H7 (cell line): ENCODE measurements around the gene ZNF792. TPM values are rescaled to one million over a fixed set of nuclear protein-coding genes. Genes with fewer than 3 reads are reported as not detected.
"Not testable (repeated sequence)": the region's sequence is repeated elsewhere in the genome, so short reads cannot be mapped to it uniquely, and the experiment has no call there.

ENCODE experiments used
- DNase-seq: peaks from one replicate; pipeline ENCODE4 v3.0.0; 2012
- H3K27me3 ChIP-seq: 2 replicates; pipeline ENCODE4 v1.6.0; 2011; ENCODE audit warnings: mild to moderate bottlenecking, low read length; ENCODE audit not compliant: control insufficient read depth, insufficient read depth
- H3K36me3 ChIP-seq: replicated peaks from 2 replicates; pipeline ENCODE4 v1.5.1; 2011; ENCODE audit warnings: low read length; ENCODE audit not compliant: control insufficient read depth, insufficient read depth
- H3K4me3 ChIP-seq: 2 replicates; pipeline ENCODE4 v1.5.1; 2011; ENCODE audit warnings: low read depth, mild to moderate bottlenecking, control low read depth, low read length, moderate library complexity; ENCODE audit not compliant: insufficient read depth
- total RNA-seq: library from RNA; depleted of rRNA; stranded (reverse); fragments of >200 nt; shearing (Covaris generic); gene quantifications from 2 replicates; pipeline ENCODE4 v1.2.3, GENCODE V29; 2014

Gene ZNF792
- total RNA-seq, 1 experiment from 2014 or later = 18.0 TPM

- Histone ChIP-seq H3K4me3 (no peak overlapping the region), H3K27me3 (no peaks in the 10 kb centered on the region), H3K36me3 (no peaks in the 10 kb centered on the region; the same call in 1 of the 2 replicates)
- DNase-seq = no peak
Observed at GRCh38 chr19:34990578-34991192, 26.7 kb upstream of the ZNF792 start.

DNA sequence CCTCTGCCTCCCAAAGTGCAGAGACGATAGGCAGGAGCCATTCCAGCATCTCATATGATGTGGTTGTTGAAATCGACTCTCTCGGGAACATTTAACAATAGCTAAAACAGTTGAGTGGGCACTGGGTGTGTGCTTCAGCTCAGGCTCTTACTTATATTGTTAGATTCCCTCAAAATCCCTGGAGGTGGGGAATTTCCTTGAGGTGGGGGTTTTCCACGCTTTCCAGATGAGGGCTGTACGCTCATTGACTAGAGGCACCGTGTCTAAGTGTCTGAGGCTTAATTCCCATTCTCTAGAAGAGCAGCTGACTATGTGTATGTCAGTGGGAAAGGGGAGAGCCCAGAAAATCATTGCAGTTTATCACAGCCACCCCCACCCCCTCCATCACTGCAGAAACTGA is 25.3 kb upstream of the ZNF792 start:
- no peaks in the 10 kb centered on the region for H3K27me3 ChIP-seq
- H3K36me3 ChIP-seq = no peaks in the 10 kb centered on the region; the same call in 1 of the 2 replicates
- DNase-seq = no peak
- no peak overlapping the region for H3K4me3 ChIP-seq

DNA sequence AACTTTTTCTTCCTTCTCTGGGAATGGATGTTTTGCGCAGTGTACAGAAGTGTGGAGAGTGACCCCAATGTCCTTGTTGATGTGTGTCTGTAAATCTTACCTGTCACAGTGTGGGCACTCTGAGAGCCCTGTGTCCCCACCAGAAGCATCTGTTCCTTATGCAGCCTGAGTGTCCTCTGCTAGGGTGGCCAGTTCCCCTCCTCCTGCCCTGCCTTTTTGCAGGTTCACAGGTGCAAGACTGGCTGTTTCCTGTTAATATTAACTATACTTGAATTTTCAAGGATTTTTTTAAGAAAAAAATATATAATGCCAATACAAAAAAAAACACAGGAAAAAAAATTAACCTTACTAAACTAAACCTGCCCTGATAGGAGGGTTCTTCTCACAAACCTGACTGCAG is 24.1 kb upstream of the ZNF792 start:
- DNase-seq = no peak
- Histone ChIP-seq H3K27me3 (no peaks in the 10 kb centered on the region), H3K4me3 (no peak overlapping the region), H3K36me3 (no peaks in the 10 kb centered on the region; the same call in 1 of the 2 replicates)

DNA sequence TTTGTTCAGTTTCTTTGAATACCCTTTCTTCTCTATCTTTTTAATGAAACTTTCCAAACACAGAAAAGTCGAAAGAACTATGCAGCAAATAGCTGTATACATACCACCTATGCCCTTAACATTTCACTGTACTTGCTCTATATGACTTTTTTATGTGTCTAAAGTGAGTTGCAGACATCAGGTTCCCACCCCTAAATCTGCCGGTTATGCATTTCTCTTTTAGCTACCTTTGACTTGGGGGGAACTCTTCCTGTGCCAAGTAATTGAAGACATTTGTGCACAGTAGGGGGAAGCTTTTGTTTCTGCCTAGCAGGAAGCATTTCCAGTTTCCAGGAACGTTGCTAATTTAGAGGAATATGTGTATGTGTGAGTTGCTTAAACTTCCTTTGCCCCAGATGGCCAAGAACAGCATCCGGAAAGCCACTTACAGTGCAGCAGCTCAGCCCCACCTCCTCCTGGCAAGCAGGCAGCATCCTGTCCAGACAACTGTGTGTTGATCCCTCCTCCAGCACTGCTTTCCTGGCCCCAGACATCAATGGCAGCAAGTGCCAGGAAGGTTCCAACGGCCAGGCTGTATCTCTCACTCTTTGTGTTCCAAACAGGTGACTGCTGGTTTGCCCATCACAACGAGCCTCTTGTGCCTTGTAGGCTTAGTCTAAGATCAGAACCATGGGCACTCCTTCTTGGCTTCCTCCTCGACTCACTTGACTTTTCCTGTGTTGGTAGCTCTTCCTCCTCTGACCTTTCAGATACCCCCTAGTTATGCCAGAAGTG is 21.4 kb upstream of the ZNF792 start:
- H3K36me3 ChIP-seq = no peaks in the 10 kb centered on the region
- no peaks in the 10 kb centered on the region for H3K27me3 ChIP-seq
- DNase-seq = peak; percentile 64
- no peak overlapping the region for H3K4me3 ChIP-seq

DNA sequence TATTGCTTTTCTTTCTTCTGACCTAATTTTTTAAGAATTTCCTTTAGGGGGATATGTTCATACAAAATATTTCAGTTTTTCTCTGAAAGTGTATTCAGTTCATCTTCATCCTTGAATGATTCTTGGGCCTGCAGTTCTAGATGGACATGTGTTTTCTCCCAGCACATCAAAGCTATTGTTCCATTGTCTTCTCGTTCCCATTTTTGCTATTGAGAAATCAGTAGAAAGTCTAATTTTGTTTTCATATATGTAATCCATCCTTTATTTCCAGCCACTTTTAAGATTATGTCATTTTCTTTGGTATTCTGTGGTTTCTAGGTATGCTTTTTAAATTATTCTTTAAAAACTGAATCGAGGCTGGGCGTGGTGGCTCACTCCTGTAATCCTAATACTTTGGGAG is 20.3 kb upstream of the ZNF792 start:
- no peaks in the 10 kb centered on the region for H3K27me3 ChIP-seq
- H3K36me3 ChIP-seq = no peaks in the 10 kb centered on the region
- no peak for DNase-seq
- H3K4me3 ChIP-seq = no peak overlapping the region

DNA sequence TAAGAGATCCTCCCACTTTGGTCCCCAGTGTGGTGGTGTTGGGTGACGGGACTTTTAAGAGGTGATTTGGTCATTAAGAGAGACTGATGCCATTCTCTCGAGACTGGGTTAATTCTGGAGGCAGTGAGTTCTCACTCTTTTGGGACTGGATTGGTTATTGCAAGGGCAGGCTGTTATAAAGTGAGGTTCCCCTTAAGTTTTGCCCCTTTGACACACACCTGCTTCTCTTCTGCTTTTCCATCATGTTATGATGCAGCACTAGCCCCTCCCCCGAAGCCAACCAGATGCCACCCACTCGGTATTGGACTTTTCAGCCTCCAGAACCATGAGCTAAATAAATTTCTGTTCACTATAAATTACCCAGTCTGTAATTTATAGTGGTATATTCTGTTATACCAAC is 19.8 kb upstream of the ZNF792 start:
- H3K27me3 ChIP-seq = no peaks in the 10 kb centered on the region
- no peaks in the 10 kb centered on the region for H3K36me3 ChIP-seq
- no peak for DNase-seq
- H3K4me3 ChIP-seq = no peak overlapping the region

DNA sequence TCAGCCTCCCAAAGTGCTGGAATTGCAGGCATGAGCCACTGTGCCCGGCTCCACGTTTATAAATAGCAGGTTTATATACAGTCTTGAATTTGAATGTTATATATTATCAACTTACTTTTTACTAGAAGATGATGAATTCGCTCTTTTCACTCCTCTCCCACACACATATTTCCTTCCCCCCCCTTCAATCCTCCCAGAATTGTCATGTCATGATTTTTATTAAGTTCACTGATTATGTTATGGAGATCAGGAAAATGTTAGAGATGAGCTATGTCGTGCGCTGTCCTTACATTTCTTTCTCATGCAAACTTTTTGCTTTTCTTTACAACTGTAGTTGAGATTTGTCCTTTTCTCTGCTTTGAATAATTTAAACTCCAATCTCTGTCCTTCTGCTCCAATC is 18.2 kb upstream of the ZNF792 start:
- Histone ChIP-seq H3K36me3 (no peaks in the 10 kb centered on the region), H3K4me3 (no peak overlapping the region), H3K27me3 (no peaks in the 10 kb centered on the region)
- no peak for DNase-seq

DNA sequence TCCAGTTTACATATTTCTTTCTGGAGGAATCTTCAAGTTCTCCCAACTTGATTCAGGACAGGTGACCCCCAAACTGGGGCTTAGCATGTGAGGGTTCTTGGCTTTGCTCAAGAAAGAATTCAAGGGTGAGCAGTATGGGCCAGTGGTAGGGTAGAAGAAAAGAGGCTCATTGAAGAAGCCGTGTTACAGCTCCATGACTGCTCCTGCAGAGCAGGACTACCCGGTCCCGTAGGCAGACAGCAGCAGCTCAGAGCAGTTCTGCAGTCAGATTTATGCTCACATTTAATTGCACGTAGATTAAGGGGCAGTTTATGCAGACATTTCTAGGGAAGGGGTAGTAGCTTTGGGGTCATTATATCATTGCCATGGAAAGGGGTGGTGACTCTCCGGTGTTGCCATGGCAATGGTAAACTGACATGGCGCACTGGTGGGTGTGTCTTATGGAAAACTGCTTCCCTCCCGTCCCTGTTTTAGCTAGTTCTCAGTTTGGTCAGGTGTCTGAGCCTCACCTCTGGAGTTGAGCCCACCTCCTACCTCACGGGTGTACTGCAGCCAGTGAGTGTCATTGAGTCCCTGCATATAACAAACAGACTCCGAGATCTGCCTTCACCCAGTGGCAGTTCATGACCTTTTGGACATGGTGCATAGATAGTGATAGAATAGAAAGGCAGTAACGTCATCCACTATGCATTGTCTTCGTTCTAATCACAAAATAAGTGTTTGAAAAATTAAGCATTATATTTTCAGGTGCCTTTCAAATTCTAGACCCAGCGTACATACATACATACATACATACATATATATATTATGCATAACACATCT is 16.0 kb upstream of the ZNF792 start:
- Histone ChIP-seq H3K27me3 (no peaks in the 10 kb centered on the region), H3K36me3 (no peaks in the 10 kb centered on the region), H3K4me3 (no peak overlapping the region)
- DNase-seq = no peak

DNA sequence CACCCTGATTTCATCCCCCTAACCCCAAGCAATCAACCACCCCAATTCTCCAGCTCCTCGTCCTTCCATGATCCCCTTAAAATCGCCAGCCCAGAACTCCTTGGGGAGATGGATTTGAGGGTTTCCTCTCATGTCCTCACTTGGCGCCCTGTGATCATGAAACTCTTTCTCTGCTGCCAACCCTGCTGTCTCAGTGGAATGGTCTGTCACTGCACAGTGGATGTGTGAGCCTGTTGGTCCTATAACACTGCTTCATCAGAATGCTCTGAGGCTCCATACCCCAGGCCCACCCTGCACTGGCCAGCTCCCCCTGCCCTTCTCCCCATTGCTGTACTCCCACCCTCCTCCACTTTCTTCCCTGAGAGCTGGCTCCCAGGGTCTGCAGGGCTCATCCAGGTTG is 12.6 kb upstream of the ZNF792 start:
- no peak overlapping the region for H3K4me3 ChIP-seq

GRCh38 chr19:34975056-34975455 is 11.0 kb upstream of the ZNF792 start:
- no peaks in the 10 kb centered on the region for H3K36me3 ChIP-seq
- no peak overlapping the region for H3K4me3 ChIP-seq
- no peak for DNase-seq
- H3K27me3 ChIP-seq = no peaks in the 10 kb centered on the region

More for the DNA sequence above, 12.6 kb upstream of the ZNF792 start:
- no peaks in the 10 kb centered on the region for H3K36me3 ChIP-seq
- no peak for DNase-seq
- H3K27me3 ChIP-seq = no peaks in the 10 kb centered on the region

DNA sequence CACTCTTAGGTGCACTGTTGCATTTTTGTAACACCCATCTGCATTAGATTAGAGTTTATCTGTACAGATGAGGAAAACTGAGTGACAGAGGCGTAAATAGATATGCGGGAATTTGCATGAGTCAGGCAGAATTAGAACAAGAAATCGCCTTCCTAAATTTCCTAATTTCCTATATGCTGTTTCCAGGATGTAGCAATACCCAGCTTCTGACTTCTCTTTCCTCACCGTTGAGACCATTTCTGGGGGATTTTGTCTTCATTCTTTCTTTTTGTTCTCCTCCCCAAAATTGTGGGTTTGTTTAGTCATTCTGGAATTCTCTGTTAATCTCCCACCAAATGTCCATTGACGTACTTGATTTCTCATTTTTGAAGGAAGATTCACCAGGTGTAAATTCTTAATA is 10.6 kb upstream of the ZNF792 start:
- Histone ChIP-seq H3K4me3 (no peak overlapping the region), H3K27me3 (no peaks in the 10 kb centered on the region), H3K36me3 (no peaks in the 10 kb centered on the region)
- DNase-seq = no peak

DNA sequence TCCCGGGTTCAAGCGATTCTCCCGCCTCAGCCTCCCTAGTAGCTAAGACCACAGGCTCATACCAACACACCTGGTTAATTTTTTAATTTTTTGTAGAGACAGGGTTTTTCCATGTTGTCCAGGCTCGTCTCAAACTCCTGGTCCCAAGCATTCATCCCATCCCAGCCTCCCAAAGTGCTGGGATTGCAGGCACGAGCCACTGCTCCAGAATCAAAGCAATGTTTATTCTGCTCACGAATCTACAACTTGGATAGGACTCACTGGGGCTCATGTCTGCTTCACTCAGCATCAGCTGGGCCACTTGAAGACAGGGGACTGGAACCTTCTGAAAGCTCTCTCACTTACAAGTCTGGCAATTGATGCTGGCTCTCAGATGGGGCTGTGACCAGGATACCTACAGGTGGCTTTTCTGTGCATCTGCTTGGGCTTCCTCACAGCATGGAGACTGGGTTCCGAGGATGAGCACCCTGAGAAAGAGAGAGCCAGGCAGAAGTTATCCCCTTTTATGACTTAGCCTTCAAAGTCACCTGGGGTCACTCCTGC is 8.2 kb upstream of the ZNF792 start:
- no peak for DNase-seq
- no peak overlapping the region for H3K4me3 ChIP-seq
- no peaks in the 10 kb centered on the region for H3K36me3 ChIP-seq
- no peaks in the 10 kb centered on the region for H3K27me3 ChIP-seq

- not testable (repeated sequence) for H3K4me3 ChIP-seq, DNase-seq, H3K27me3 ChIP-seq, H3K36me3 ChIP-seq
Observed at GRCh38 chr19:34970185-34970780, 6.3 kb upstream of the ZNF792 start.

DNA sequence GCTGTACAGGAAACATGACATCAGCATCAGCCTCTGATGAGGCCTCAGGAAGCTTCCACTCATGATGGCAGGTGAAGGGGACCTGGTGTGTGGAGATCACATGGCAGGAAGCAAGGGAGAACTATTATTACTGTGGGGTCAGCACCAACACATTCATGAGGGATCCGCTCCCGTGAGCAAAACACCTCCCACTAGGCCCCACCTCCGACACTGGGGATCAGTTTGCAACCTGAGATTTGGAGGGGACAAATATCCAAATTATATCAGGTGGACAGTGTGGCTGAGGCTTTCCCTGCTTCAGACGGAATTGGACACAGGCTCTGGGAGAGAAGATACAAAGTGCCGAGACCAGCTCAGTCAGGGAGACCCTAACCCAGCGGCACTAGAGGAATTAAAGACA is 5.7 kb upstream of the ZNF792 start:
- Histone ChIP-seq H3K27me3 (no peaks in the 10 kb centered on the region), H3K4me3 (no peak overlapping the region), H3K36me3 (no peaks in the 10 kb centered on the region)
- DNase-seq = no peak
